Right cardiac atrium (tissue), 5 donors: ENCODE measurements around the gene KATNB1. TPM values are rescaled to one million over a fixed set of nuclear protein-coding genes. Genes with fewer than 3 reads are reported as not detected.
"Not testable (repeated sequence)": the region's sequence is repeated elsewhere in the genome, so short reads cannot be mapped to it uniquely, and the experiment has no call there.

Experiments used
- ATAC-seq, 2 donors: fragments of 200-7000 bp; cut with Tn5 transposase; one replicate each; pipeline versions ENCODE4 v1.8.0 to v1.9.1; 2020; ENCODE audit warnings: moderate library complexity in 2 of 2, mild to moderate bottlenecking in 1 of 2
- DNase-seq, 3 donors: peaks; one replicate each; pipeline ENCODE4 v3.0.0-alpha.2; 2020
- H3K27ac ChIP-seq: one replicate; pipeline ENCODE4 v1.5.1; 2013; ENCODE audit warnings: mild to moderate bottlenecking, low read length, control low read depth, moderate library complexity
- H3K27me3 ChIP-seq: one replicate; pipeline ENCODE4 v1.6.1; 2013; ENCODE audit not compliant: control insufficient read depth, insufficient read depth
- H3K4me1 ChIP-seq: one replicate; pipeline ENCODE4 v1.6.1; 2013; ENCODE audit warnings: low read length; ENCODE audit not compliant: control insufficient read depth, insufficient read depth
- H3K4me3 ChIP-seq: one replicate; pipeline ENCODE4 v1.5.1; 2013; ENCODE audit warnings: low read length, control low read depth
- H3K9me3 ChIP-seq: one replicate; pipeline ENCODE4 v1.6.1; 2013; ENCODE audit warnings: low read length; ENCODE audit not compliant: control insufficient read depth
- WGBS: extraction: QIAGEN DNeasy Blood & Tissue Kit; methylation state at CpG from one replicate; pipeline ENCODE4 v1.1.7; 2013; 5-methylcytosine and 5-hydroxymethylcytosine counted together
- intact Hi-C, 4 donors: fragments of 100-400 bp; cut with DNase I; formaldehyde crosslinking; loops; one replicate each; pipeline versions ENCODE4 v1.11.0 to v1.14.0; 2022 to 2023
- polyA plus RNA-seq: library from polyadenylated mRNA; stranded (reverse); fragments of 200-250 nt; gene quantifications from one replicate; pipeline ENCODE4 v1.2.3, GENCODE V29; 2013
- total RNA-seq, 4 donors: library from RNA; stranded (reverse); fragmentation: NEBNext Ultra II Directional; extraction: Animal tissue kit (Norgen Biotek cat#: 25700); gene quantifications; one replicate each; pipeline ENCODE4 v1.2.1, GENCODE V29; 2021
- donor health status: healthy with polysubstance abuse.
- donor health status: DM: no; HTN: yes; CAD: no.
- donor health status: DM: no; HTN: no; CAD: no.
- donor health status: DM: no; HTN: yes; CAD: no; lungs with severe emphysema.
- donor health status: DM: yes; HTN: yes; CAD: no.

KATNB1 gene
- total and polyA plus RNA-seq, 5 donors: 8.4 to 16.3 (median 12.0) TPM

- H3K9me3 ChIP-seq, ATAC-seq, intact Hi-C loops, DNase-seq, H3K27ac ChIP-seq, H3K4me1 ChIP-seq, H3K4me3 ChIP-seq, H3K27me3 ChIP-seq: not testable (repeated sequence)
- 95% methylated on average over 7 of the region's 7 CpGs for WGBS
Observed at GRCh38 chr16:57746316-57746715, 10.7 kb downstream of the KATNB1 start.

GRCh38 chr16:57747091-57747490 is 11.5 kb downstream of the KATNB1 start:
- peak in 1 of 3 donors; percentile 14 for DNase-seq
- Histone ChIP-seq H3K4me3 (no peak overlapping the region), H3K27ac (no peak overlapping the region), H3K9me3 (no peaks in the 10 kb centered on the region), H3K27me3 (no peaks in the 10 kb centered on the region), H3K4me1 (no peaks in the 10 kb centered on the region)
- ATAC-seq: no peak
- 91% methylated on average over 7 of the region's 7 CpGs for WGBS
- intact Hi-C loops: no loop called here

- intact Hi-C loops: no loop called here
- ATAC-seq (no peak), DNase-seq (peak in 1 of 3 donors; percentile 14)
- H3K4me1 ChIP-seq: no peaks in the 10 kb centered on the region
- no peaks in the 10 kb centered on the region for H3K9me3 ChIP-seq
- no peaks in the 10 kb centered on the region for H3K27me3 ChIP-seq
- H3K4me3 ChIP-seq: no peak overlapping the region
- WGBS: 93% methylated on average over 12 of the region's 12 CpGs
- H3K27ac ChIP-seq: no peak overlapping the region
Observed at GRCh38 chr16:57747496-57747895, 11.9 kb downstream of the KATNB1 start.

- Histone ChIP-seq H3K4me1 (no peaks in the 10 kb centered on the region), H3K27ac (no peak overlapping the region), H3K27me3 (no peaks in the 10 kb centered on the region), H3K4me3 (no peak overlapping the region), H3K9me3 (no peaks in the 10 kb centered on the region)
- 94% methylated on average over 6 of the region's 6 CpGs for WGBS
- intact Hi-C loops: no loop called here
- DNase-seq (no peak), ATAC-seq (no peak)
Observed at GRCh38 chr16:57747996-57748395, 12.4 kb downstream of the KATNB1 start.

GRCh38 chr16:57748596-57748995 is 13.0 kb downstream of the KATNB1 start:
- intact Hi-C loops: no loop called here
- no peak overlapping the region for H3K4me3 ChIP-seq
- H3K27me3 ChIP-seq: no peaks in the 10 kb centered on the region
- peak in 1 of 2 donors; percentile 34 for ATAC-seq
- no peaks in the 10 kb centered on the region for H3K4me1 ChIP-seq
- no peaks in the 10 kb centered on the region for H3K9me3 ChIP-seq
- no peak overlapping the region for H3K27ac ChIP-seq
- WGBS: 74% methylated on average over 11 of the region's 11 CpGs
- DNase-seq: peak in 1 of 3 donors; percentile 28

- no peaks in the 10 kb centered on the region for H3K27me3 ChIP-seq
- no peak for DNase-seq
- 92% methylated on average over 3 of the region's 3 CpGs for WGBS
Observed at GRCh38 chr16:57749101-57749692, 13.6 kb downstream of the KATNB1 start.

GRCh38 chr16:57749856-57750452 is 14.4 kb downstream of the KATNB1 start:
- Histone ChIP-seq H3K9me3 (no peaks in the 10 kb centered on the region), H3K27me3 (no peaks in the 10 kb centered on the region), H3K4me1 (no peaks in the 10 kb centered on the region), H3K27ac (no peak overlapping the region), H3K4me3 (no peak overlapping the region)
- WGBS: 90% methylated on average over 5 of the region's 5 CpGs
- DNase-seq (peak in 1 of 3 donors; percentile 14), ATAC-seq (no peak)
- intact Hi-C loops: loop anchor here in 2 of 4 donors (10.0 kb wide), 2 partner anchors 245 to 255 kb away; partner anchors contain the start of genes USB1 (in 1 of the 2) and ZNF319 (in 1 of the 2)

More at GRCh38 chr16:57749101-57749692, 13.6 kb downstream of the KATNB1 start:
- H3K4me3 ChIP-seq: no peak overlapping the region
- H3K4me1 ChIP-seq: no peaks in the 10 kb centered on the region
- H3K27ac ChIP-seq: no peak overlapping the region
- H3K9me3 ChIP-seq: no peaks in the 10 kb centered on the region
- no peak for ATAC-seq
- intact Hi-C loops: no loop called here

GRCh38 chr16:57750796-57751538 is 15.4 kb downstream of the KATNB1 start:
- DNase-seq (peak in 2 of 3 donors; percentile 11 to 39), ATAC-seq (no peak)
- intact Hi-C loops: loop anchor here in 2 of 4 donors (10.0 kb wide), 2 partner anchors 244 to 254 kb away; partner anchors contain the start of genes USB1 (in 1 of the 2) and ZNF319 (in 1 of the 2)
- Histone ChIP-seq H3K27me3 (no peaks in the 10 kb centered on the region), H3K4me3 (no peak overlapping the region), H3K9me3 (no peaks in the 10 kb centered on the region), H3K27ac (no peak overlapping the region), H3K4me1 (no peaks in the 10 kb centered on the region)
- 89% methylated on average over 24 of the region's 24 CpGs for WGBS

- H3K9me3 ChIP-seq: no peaks in the 10 kb centered on the region
- no peaks in the 10 kb centered on the region for H3K27me3 ChIP-seq
- no peaks in the 10 kb centered on the region for H3K4me1 ChIP-seq
- intact Hi-C loops: loop anchor here in 2 of 4 donors (10.0 kb wide), 2 partner anchors 243 to 253 kb away; partner anchors contain the start of genes USB1 (in 1 of the 2) and ZNF319 (in 1 of the 2)
- no peak overlapping the region for H3K4me3 ChIP-seq
- no peak overlapping the region for H3K27ac ChIP-seq
- 87% methylated on average over 26 of the region's 26 CpGs for WGBS
- ATAC-seq: no peak
- DNase-seq: peak; percentile 11 to 65 (median 18)
Observed at GRCh38 chr16:57751539-57752202, 16.1 kb downstream of the KATNB1 start.

- intact Hi-C loops: loop anchor here in 2 of 4 donors (10.0 kb wide), 2 partner anchors 243 to 253 kb away; partner anchors contain the start of genes USB1 (in 1 of the 2) and ZNF319 (in 1 of the 2)
- H3K4me1 ChIP-seq: no peaks in the 10 kb centered on the region
- 88% methylated on average over 6 of the region's 6 CpGs for WGBS
- H3K4me3 ChIP-seq: no peak overlapping the region
- ATAC-seq (no peak), DNase-seq (peak in 1 of 3 donors; percentile 63)
- no peak overlapping the region for H3K27ac ChIP-seq
- H3K9me3 ChIP-seq: no peaks in the 10 kb centered on the region
- no peaks in the 10 kb centered on the region for H3K27me3 ChIP-seq
Observed at GRCh38 chr16:57752203-57752580, 16.6 kb downstream of the KATNB1 start.
